K562 (cell line): ENCODE data around the gene DNAJB6. TPM values are rescaled to one million over a fixed set of nuclear protein-coding genes. Genes with fewer than 3 reads are reported as not detected.

Experiments
- BCLAF1 ChIP-seq, 2 experiments: fragments of 450-650 bp in 1 of 2; IDR thresholded peaks; 2 replicates each; pipeline ENCODE4 v1.6.1; 2011 to 2017; ENCODE audit warnings: low read depth in 2 of 2, antibody characterized with exemption in 1 of 2, borderline replicate concordance in 1 of 2, low read length in 1 of 2, mild to moderate bottlenecking in 1 of 2, mixed read lengths in 1 of 2; ENCODE audit not compliant: control insufficient read depth in 1 of 2
- CBFA2T2 ChIP-seq: fragments of 450-650 bp; conservative IDR thresholded peaks from 2 replicates; pipeline ENCODE4 v1.6.1; 2017; ENCODE audit warnings: mild to moderate bottlenecking
- CREB1 ChIP-seq, 2 experiments: sonication (generic) in 1 of 2; formaldehyde crosslinking in 1 of 2; IDR thresholded peaks; 2 replicates each; pipeline versions ENCODE4 v1.6.1 to v1.8.0; 2012 to 2022; ENCODE audit warnings: inconsistent platforms in 1 of 2, mild to moderate bottlenecking in 1 of 2, missing genetic modification reagents in 1 of 2, moderate library complexity in 1 of 2
- CTBP1 ChIP-seq: fragments of 450-650 bp; IDR thresholded peaks from 2 replicates; pipeline ENCODE4 v1.6.1; 2016; ENCODE audit warnings: borderline replicate concordance
- JUND ChIP-seq, 2 experiments: IDR thresholded peaks; 2 replicates in 1 of 2; 3 replicates in 1 of 2; pipeline ENCODE4 v1.6.1; 2011; ENCODE audit warnings: borderline replicate concordance in 2 of 2, low read depth in 2 of 2, low read length in 2 of 2, improper control_type of control experiment in 1 of 2, missing biosample characterization in 1 of 2, missing genetic modification characterization in 1 of 2, missing genetic modification reagents in 1 of 2
- KDM5B ChIP-seq: fragments of 200-600 bp; sonication (generic); IDR thresholded peaks from 2 replicates; pipeline ENCODE4 v1.6.1; 2012; ENCODE audit warnings: low read depth, mild to moderate bottlenecking, moderate library complexity, low read length, control low read depth, inconsistent platforms; ENCODE audit not compliant: insufficient replicate concordance
- MAFK ChIP-seq: IDR thresholded peaks from 2 replicates; pipeline ENCODE4 v1.6.1; 2011; ENCODE audit warnings: low read length, improper control_type of control experiment
- PRPF4 ChIP-seq: fragments of 200-400 bp; formaldehyde crosslinking; IDR thresholded peaks from one replicate; pipeline ENCODE4 v1.6.1; 2017; ENCODE audit warnings: low read length, low read depth, mild to moderate bottlenecking; ENCODE audit not compliant: insufficient read depth, poor library complexity, severe bottlenecking
- STAT6 ChIP-seq: sonication (generic); formaldehyde crosslinking; IDR thresholded peaks from 2 replicates; pipeline ENCODE4 v1.8.1; 2023; ENCODE audit warnings: mild to moderate bottlenecking, missing genetic modification reagents
- USF1 ChIP-seq: sonication (generic); formaldehyde crosslinking; IDR thresholded peaks from 2 replicates; pipeline ENCODE4 v1.9.0; 2022; ENCODE audit warnings: mild to moderate bottlenecking, missing genetic modification reagents
- ZNF165 ChIP-seq: fragments of 250-450 bp; sonication (Bioruptor Pico); IDR thresholded peaks from 2 replicates; pipeline ENCODE4 v1.4.0; 2020; ENCODE audit warnings: borderline replicate concordance
- ZNF280B ChIP-seq: fragments of 250-450 bp; sonication (Bioruptor Pico); IDR thresholded peaks from 2 replicates; pipeline ENCODE4 v1.5.1; 2021; ENCODE audit warnings: mild to moderate bottlenecking
- ZNF507 ChIP-seq: conservative IDR thresholded peaks from 2 replicates; pipeline ENCODE4 v1.6.1; 2017; ENCODE audit warnings: missing genetic modification characterization, missing compliant biosample characterization
- polyA plus RNA-seq, 8 experiments: library from polyadenylated mRNA; depleted of rRNA in 4 of 8; stranded (reverse) in 5 of 8; unstranded in 3 of 8; fragments of >200 nt; fragmentation: Nextera tagmentation in 2 of 8; fragmentation: Illumina TruSeq in 1 of 8; extraction: Ambion mirVana in 2 of 8; extraction: Trizol in 1 of 8; gene quantifications; 2 replicates each; pipeline versions ENCODE4 v1.2.1 to v1.2.3, GENCODE V29; 2011 to 2014; ENCODE audit warnings: inconsistent platforms in 1 of 8, missing spikeins in 1 of 8
- total RNA-seq, 7 experiments: library from RNA; depleted of rRNA in 6 of 7; stranded (reverse); fragments of >200 nt in 6 of 7; fragmentation: Illumina TruSeq in 2 of 7; extraction: Trizol in 2 of 7; gene quantifications; 2 replicates each; pipeline versions ENCODE4 v1.2.1 to v1.2.3, GENCODE V29; 2011 to 2021; ENCODE audit warnings: low replicate concordance in 1 of 7
- TF ChIP-seq, protein P1 (sequence below): fragments of 450-650 bp; formaldehyde crosslinking; conservative IDR thresholded peaks from 2 replicates; pipeline ENCODE4 v1.4.0; 2022; ENCODE audit warnings: mild to moderate bottlenecking, missing genetic modification characterization

Gene DNAJB6
- total and polyA plus RNA-seq, 9 of the 15 experiments (the other 6 are each of a cell fraction or from before 2014, with no cell fraction given): 84.5 to 158 (median 135) TPM

GRCh38 chr7:157404845-157405481 lies 68.2 kb downstream of the DNAJB6 start (continued):
- TF ChIP-seq STAT6 (CRISPR knock-in tag) (peak; percentile 58), PRPF4 (no peak), MAFK (peak; percentile 65), KDM5B (peak; percentile 28), CTBP1 (peak; percentile 99), ZNF507 (tag) (no peak), ZNF280B (CRISPR knock-in tag) (no peak), BCLAF1 (IDR thresholded peaks at IDR 0.05; ENCODE audit: borderline replicate concordance in 1 of 2, control insufficient read depth in 1 of 2, low read depth in 2 of 2, low read length in 1 of 2) (0 out of 4 replicates have a peak, but pooled peaks of 1 of the 2 experiments have one; percentile 29), CBFA2T2 (peak; percentile 75), CREB1 (IDR thresholded peaks at IDR 0.05) (peak; percentile 77), CREB1 (CRISPR knock-in tag; IDR thresholded peaks at IDR 0.05) (0 out of 2 replicates have a peak, but pooled peaks have one; percentile 60), ZNF165 (CRISPR knock-in tag) (0 out of 2 replicates have a peak, but pooled peaks have one; percentile 61), JUND (IDR thresholded peaks at IDR 0.05; ENCODE audit: borderline replicate concordance, low read depth, low read length) (peak; percentile 98), JUND (tag; IDR thresholded peaks at IDR 0.05; ENCODE audit: borderline replicate concordance, low read depth, low read length) (peak; percentile 99; the same call in 2 of the 3 replicates), USF1 (CRISPR knock-in tag) (peak; percentile 97)
- TF ChIP-seq, protein P1, sequence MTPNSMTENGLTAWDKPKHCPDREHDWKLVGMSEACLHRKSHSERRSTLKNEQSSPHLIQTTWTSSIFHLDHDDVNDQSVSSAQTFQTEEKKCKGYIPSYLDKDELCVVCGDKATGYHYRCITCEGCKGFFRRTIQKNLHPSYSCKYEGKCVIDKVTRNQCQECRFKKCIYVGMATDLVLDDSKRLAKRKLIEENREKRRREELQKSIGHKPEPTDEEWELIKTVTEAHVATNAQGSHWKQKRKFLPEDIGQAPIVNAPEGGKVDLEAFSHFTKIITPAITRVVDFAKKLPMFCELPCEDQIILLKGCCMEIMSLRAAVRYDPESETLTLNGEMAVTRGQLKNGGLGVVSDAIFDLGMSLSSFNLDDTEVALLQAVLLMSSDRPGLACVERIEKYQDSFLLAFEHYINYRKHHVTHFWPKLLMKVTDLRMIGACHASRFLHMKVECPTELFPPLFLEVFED: peak; percentile 65
